ENCODE results near the gene TP53BP2. TPM values are rescaled to one million over a fixed set of nuclear protein-coding genes. Genes with fewer than 3 reads are reported as not detected.

The TP53BP2 gene
- total RNA-seq, 1 experiment from 2014 or later, result 32.0 TPM

DNA sequence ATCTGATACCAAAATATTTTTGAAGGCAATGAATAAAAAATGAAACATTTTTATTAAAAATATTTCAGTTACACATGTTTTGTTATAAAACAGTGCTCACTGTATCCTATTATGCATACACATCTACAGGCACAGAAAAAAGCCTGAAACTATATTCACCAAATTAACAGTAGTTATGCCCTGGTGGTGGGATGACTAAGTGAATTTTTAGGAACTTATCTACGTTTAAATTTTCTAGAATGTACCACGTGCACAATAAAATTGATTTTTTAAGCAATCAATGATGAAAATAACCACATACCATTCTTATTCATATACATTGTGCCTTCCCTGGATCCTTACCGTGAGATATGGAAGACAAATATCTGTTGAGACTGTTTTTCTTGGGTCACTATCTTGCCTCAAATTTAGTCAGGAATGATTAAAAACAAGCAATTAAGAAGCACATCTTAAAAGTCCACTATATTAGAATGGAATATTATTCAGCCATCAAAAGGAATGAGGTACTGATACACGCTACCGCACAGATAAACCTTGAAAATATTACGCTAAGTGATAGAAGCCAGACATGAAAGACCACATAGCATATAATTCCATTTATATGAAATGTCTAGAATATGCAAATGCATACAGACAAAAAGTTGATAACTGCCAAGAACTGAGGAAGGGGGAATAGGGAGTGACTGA is 17.4 kb downstream of the TP53BP2 start:
- ChIA-PET POLR2A (ENCODE audit: unreplicated experiment) (no interaction called here), CTCF (no interaction called here)
- Histone ChIP-seq H2AFZ (ENCODE audit: low read length) (no peak overlapping the region), H3K79me2 (ENCODE audit: low read length) (peaks cover 90% of the 10 kb centered on the region), H3K27me3 (ENCODE audit: low read length) (no peaks in the 10 kb centered on the region), H3K9ac (ENCODE audit: low read length) (no peak overlapping the region), H3K4me2 (ENCODE audit: low read length) (no peak overlapping the region), H3K9me3 (ENCODE audit: low read length) (no peaks in the 10 kb centered on the region), H3F3A (ENCODE audit: low read length, unreplicated experiment) (peaks cover 5% of the 10 kb centered on the region), H3K27ac (ENCODE audit: low read length) (no peak overlapping the region), H3K4me1 (ENCODE audit: insufficient read depth, low read length) (peaks cover 17% of the 10 kb centered on the region), H3K9me2 (replicated peaks; ENCODE audit: low read length) (no peaks in the 10 kb centered on the region), H3K4me3 (ENCODE audit: low read length) (no peak overlapping the region), H3K36me3 (ENCODE audit: low read depth, low read length) (no peaks in the 10 kb centered on the region), H4K20me1 (ENCODE audit: low read length) (no peaks in the 10 kb centered on the region; the same call in 1 of the 2 replicates)
- intact Hi-C loops (cut with micrococcal nuclease), result no loop called here
- no TSS peak for BruUV-seq (replicated peaks)
- DNase-seq (no peak), ATAC-seq (no peak)
- no peak for TF ChIP-seq EZH2phosphoT487 (IDR thresholded peaks at IDR 0.05; ENCODE audit: borderline replicate concordance, low read length)
- TF ChIP-seq EZH2 (IDR thresholded peaks at IDR 0.05; ENCODE audit: low read length, unreplicated experiment), result no peak
- TF ChIP-seq, protein P1, sequence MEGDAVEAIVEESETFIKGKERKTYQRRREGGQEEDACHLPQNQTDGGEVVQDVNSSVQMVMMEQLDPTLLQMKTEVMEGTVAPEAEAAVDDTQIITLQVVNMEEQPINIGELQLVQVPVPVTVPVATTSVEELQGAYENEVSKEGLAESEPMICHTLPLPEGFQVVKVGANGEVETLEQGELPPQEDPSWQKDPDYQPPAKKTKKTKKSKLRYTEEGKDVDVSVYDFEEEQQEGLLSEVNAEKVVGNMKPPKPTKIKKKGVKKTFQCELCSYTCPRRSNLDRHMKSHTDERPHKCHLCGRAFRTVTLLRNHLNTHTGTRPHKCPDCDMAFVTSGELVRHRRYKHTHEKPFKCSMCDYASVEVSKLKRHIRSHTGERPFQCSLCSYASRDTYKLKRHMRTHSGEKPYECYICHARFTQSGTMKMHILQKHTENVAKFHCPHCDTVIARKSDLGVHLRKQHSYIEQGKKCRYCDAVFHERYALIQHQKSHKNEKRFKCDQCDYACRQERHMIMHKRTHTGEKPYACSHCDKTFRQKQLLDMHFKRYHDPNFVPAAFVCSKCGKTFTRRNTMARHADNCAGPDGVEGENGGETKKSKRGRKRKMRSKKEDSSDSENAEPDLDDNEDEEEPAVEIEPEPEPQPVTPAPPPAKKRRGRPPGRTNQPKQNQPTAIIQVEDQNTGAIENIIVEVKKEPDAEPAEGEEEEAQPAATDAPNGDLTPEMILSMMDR (conservative IDR thresholded peaks at IDR 0.05; ENCODE audit: low read depth, low read length), result no peak

- intact Hi-C loops (cut with micrococcal nuclease), result no loop called here
- Histone ChIP-seq H3K9ac (ENCODE audit: low read length) (no peak overlapping the region), H3K9me3 (ENCODE audit: low read length) (no peaks in the 10 kb centered on the region), H3F3A (ENCODE audit: low read length, unreplicated experiment) (peaks cover 3% of the 10 kb centered on the region), H3K4me1 (ENCODE audit: insufficient read depth, low read length) (peaks cover 7% of the 10 kb centered on the region), H3K27me3 (ENCODE audit: low read length) (no peaks in the 10 kb centered on the region), H3K9me2 (replicated peaks; ENCODE audit: low read length) (no peaks in the 10 kb centered on the region), H3K36me3 (ENCODE audit: low read depth, low read length) (no peaks in the 10 kb centered on the region), H3K4me3 (ENCODE audit: low read length) (no peak overlapping the region), H3K79me2 (ENCODE audit: low read length) (peaks cover 90% of the 10 kb centered on the region), H2AFZ (ENCODE audit: low read length) (no peak overlapping the region), H3K4me2 (ENCODE audit: low read length) (no peak overlapping the region), H3K27ac (ENCODE audit: low read length) (no peak overlapping the region), H4K20me1 (ENCODE audit: low read length) (no peaks in the 10 kb centered on the region; the same call in 1 of the 2 replicates)
- ChIA-PET CTCF (no interaction called here), POLR2A (ENCODE audit: unreplicated experiment) (no interaction called here)
- DNase-seq (peak; percentile 23), ATAC-seq (no peak)
- TF ChIP-seq, protein P1 (conservative IDR thresholded peaks at IDR 0.05; ENCODE audit: low read depth, low read length), result no peak
- TF ChIP-seq EZH2phosphoT487 (IDR thresholded peaks at IDR 0.05; ENCODE audit: borderline replicate concordance, low read length) (no peak), EZH2 (IDR thresholded peaks at IDR 0.05; ENCODE audit: low read length, unreplicated experiment) (no peak)
- no TSS peak for BruUV-seq (replicated peaks)
Measured at GRCh38 chr1:223827193-223827663, 18.5 kb downstream of the TP53BP2 start.

Measured in PC-3 (cell line).